GM21367 (cell line): ENCODE data around the gene RPS6KA1.
"Not testable (repeated sequence)": the region's sequence is repeated elsewhere in the genome, so short reads cannot be mapped to it uniquely, and the experiment has no call there.

Experiments used
- ATAC-seq: cut with Tn5 transposase; IDR thresholded peaks from one replicate; pipeline ENCODE4 v1.9.1; 2021; ENCODE audit not compliant: unreplicated experiment

Gene RPS6KA1

GRCh38 chr1:26585471-26585870 is 55.9 kb downstream of the RPS6KA1 start:
- ATAC-seq: no peak

GRCh38 chr1:26593385-26593784 is 63.8 kb downstream of the RPS6KA1 start:
- ATAC-seq: no peak

- ATAC-seq: not testable (repeated sequence)
Measured at GRCh38 chr1:26594593-26594992, 65.0 kb downstream of the RPS6KA1 start.

- no peak for ATAC-seq
Measured at GRCh38 chr1:26597629-26598039, 68.1 kb downstream of the RPS6KA1 start.

- ATAC-seq: no peak
Measured at GRCh38 chr1:26598890-26599289, 69.3 kb downstream of the RPS6KA1 start.

GRCh38 chr1:26602378-26602959 is 72.9 kb downstream of the RPS6KA1 start:
- ATAC-seq: no peak

- ATAC-seq: no peak
Measured at GRCh38 chr1:26603856-26604255, 74.3 kb downstream of the RPS6KA1 start.

GRCh38 chr1:26607186-26607585 is 77.6 kb downstream of the RPS6KA1 start:
- ATAC-seq: no peak

- no peak for ATAC-seq
Measured at GRCh38 chr1:26608895-26609294, 79.3 kb downstream of the RPS6KA1 start.

GRCh38 chr1:26610781-26611180 is 81.2 kb downstream of the RPS6KA1 start:
- ATAC-seq: no peak

GRCh38 chr1:26612627-26613026 is 83.1 kb downstream of the RPS6KA1 start:
- ATAC-seq: not testable (repeated sequence)

GRCh38 chr1:26614655-26615411 is 85.3 kb downstream of the RPS6KA1 start:
- ATAC-seq: no peak

GRCh38 chr1:26616881-26617280 is 87.3 kb downstream of the RPS6KA1 start:
- no peak for ATAC-seq

GRCh38 chr1:26618561-26618960 is 89.0 kb downstream of the RPS6KA1 start:
- no peak for ATAC-seq
